Measurements from ENCODE around the gene TPX2.
"Not testable (repeated sequence)": the region's sequence is repeated elsewhere in the genome, so short reads cannot be mapped to it uniquely, and the experiment has no call there.

TPX2 gene

DNA sequence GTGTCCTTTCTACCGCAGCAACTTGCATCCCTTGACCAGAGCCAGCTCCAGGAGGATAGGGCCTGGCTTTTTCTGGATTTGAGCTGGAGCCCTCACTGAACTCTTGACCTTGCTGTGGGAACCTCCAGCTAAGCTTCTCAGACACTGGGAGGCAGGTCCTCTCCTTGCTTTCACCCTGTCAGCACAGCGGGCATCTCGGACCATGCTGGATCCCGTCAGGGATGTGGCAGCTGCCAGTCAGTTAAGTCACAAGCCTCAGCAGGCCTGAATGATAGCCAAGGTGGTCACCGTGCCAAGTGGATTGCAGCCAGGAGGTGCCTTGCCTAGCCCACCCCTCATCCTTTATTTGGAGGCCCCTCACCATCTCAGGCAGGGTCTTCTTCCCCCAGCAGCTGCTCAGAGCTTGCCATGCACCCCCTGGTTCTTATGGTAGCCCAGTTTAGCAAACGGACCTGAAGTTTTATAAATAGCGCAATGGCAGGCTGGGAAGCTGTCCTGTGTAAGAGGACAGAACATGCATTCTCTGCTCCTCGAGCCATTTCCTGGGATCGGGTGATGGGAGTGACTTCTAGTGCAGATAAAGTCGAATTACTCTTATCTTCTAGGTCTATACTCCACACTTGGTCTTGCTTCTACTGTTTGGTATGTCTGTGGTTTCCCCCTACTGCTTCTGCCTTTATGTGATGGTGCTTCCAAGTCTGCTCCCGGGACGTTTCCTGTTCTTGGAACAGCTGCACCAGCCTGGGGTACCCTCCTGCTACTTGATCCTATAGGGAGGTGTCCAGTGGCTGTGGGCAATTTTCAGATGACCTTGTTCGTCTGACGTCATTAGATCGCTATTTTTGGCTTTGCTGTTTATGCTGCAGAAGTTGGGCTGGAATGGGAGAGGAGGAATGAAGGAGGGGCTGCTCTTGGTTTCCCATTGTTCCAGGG is 73.0 kb downstream of the TPX2 start:
- ChIA-PET CTCF (interaction anchor here (0.6 to 11.0 kb wide), 4 partner anchors 12 to 220 kb away, joined by 3 to 91 read pairs (median 4); no protein-coding TSS in a partner anchor), POLR2A (no interaction called here)
- TF ChIP-seq, protein P1, sequence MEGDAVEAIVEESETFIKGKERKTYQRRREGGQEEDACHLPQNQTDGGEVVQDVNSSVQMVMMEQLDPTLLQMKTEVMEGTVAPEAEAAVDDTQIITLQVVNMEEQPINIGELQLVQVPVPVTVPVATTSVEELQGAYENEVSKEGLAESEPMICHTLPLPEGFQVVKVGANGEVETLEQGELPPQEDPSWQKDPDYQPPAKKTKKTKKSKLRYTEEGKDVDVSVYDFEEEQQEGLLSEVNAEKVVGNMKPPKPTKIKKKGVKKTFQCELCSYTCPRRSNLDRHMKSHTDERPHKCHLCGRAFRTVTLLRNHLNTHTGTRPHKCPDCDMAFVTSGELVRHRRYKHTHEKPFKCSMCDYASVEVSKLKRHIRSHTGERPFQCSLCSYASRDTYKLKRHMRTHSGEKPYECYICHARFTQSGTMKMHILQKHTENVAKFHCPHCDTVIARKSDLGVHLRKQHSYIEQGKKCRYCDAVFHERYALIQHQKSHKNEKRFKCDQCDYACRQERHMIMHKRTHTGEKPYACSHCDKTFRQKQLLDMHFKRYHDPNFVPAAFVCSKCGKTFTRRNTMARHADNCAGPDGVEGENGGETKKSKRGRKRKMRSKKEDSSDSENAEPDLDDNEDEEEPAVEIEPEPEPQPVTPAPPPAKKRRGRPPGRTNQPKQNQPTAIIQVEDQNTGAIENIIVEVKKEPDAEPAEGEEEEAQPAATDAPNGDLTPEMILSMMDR (IDR thresholded peaks at IDR 0.05; ENCODE audit: insufficient read depth, low read length, missing control alignments), result no peak
- DNase-seq (ENCODE audit: low read depth, low spot score), result no peak
- H3K4me3 ChIP-seq (ENCODE audit: low read depth, low read length), result no peak overlapping the region

GRCh38 chr20:31813611-31814010 is 74.5 kb downstream of the TPX2 start:
- ChIA-PET CTCF (interaction anchor here (0.6 to 12.9 kb wide), 7 partner anchors 11 to 279 kb away, joined by 3 to 242 read pairs (median 4); partner anchors contain the start of gene FOXS1), POLR2A (no interaction called here)
- DNase-seq (ENCODE audit: low read depth, low spot score), result no peak
- TF ChIP-seq, protein P1 (IDR thresholded peaks at IDR 0.05; ENCODE audit: insufficient read depth, low read length, missing control alignments), result no peak
- no peak overlapping the region for H3K4me3 ChIP-seq (ENCODE audit: low read depth, low read length)

DNA sequence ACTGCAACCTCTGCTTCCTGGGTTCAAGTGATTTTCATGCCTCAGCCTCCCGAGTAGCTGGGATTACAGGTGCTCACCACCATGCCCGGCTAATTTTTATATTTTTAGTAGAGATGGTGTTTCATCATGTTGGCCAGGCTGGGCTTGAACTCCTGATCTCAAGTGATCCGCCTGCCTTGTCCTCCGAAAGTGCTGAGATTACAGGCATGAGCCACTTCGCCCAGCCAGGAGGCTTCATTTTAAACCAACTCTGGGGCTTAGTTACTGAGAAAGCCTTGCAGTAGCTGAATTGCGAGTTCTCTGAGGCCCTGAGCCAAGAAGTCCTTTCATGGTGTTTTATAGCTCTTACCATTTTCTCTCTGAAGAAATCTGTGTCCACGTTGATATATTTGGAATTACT is 75.1 kb downstream of the TPX2 start:
- CTCF ChIA-PET, result interaction anchor here (0.6 to 12.9 kb wide), 7 partner anchors 10 to 278 kb away, joined by 3 to 242 read pairs (median 4); partner anchors contain the start of gene FOXS1
- H3K4me3 ChIP-seq (ENCODE audit: low read depth, low read length); DNase-seq (ENCODE audit: low read depth, low spot score); POLR2A ChIA-PET: not testable (repeated sequence)

GRCh38 chr20:31815408-31816188 is 76.5 kb downstream of the TPX2 start:
- POLR2A ChIA-PET, result no interaction called here
- TF ChIP-seq, protein P1 (IDR thresholded peaks at IDR 0.05; ENCODE audit: insufficient read depth, low read length, missing control alignments), result no peak
- H3K4me3 ChIP-seq (ENCODE audit: low read depth, low read length), result no peak overlapping the region
- no peak for DNase-seq (ENCODE audit: low read depth, low spot score)
- CTCF ChIA-PET, result interaction anchor here (1.0 to 12.9 kb wide), 7 partner anchors 9 to 277 kb away, joined by 3 to 242 read pairs (median 11); partner anchors contain the start of gene FOXS1

DNA sequence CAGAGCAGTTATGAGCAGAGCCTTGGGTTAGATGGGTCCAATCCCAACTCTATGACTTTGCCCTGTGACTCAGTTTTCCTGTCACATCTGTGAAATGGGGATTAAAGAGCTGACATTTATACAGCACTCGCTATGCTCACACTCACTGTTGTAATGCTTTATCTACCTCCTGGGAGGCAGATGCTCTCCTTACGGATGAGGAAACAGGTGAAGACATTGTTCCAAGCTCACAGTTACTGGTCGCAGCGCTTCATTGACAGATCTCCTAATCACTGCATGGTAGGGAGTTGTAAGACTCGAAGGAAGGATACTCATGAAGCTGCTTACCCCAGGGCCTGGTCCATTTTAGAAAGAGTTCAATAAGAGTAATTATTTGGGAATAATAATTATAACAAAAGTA is 77.1 kb downstream of the TPX2 start:
- no peak for DNase-seq (ENCODE audit: low read depth, low spot score)
- ChIA-PET POLR2A (no interaction called here), CTCF (interaction anchor here (0.7 to 12.9 kb wide), 8 partner anchors 8 to 217 kb away, joined by 3 to 242 read pairs (median 12); partner anchors contain the start of genes FOXS1 and PDRG1)
- TF ChIP-seq, protein P1 (IDR thresholded peaks at IDR 0.05; ENCODE audit: insufficient read depth, low read length, missing control alignments), result no peak
- no peak overlapping the region for H3K4me3 ChIP-seq (ENCODE audit: low read depth, low read length)

GRCh38 chr20:31817461-31817860 is 78.4 kb downstream of the TPX2 start:
- no peak for DNase-seq (ENCODE audit: low read depth, low spot score)
- CTCF ChIA-PET, result interaction anchor here (0.7 to 12.9 kb wide), 9 partner anchors 7 to 274 kb away, joined by 3 to 242 read pairs (median 11); partner anchors contain the start of genes FOXS1 and PDRG1
- POLR2A ChIA-PET, result no interaction called here
- H3K4me3 ChIP-seq (ENCODE audit: low read depth, low read length), result no peak overlapping the region
- TF ChIP-seq, protein P1 (IDR thresholded peaks at IDR 0.05; ENCODE audit: insufficient read depth, low read length, missing control alignments), result no peak
